ENCODE measurements around the gene DENND2A. TPM values are rescaled to one million over a fixed set of nuclear protein-coding genes. Genes with fewer than 3 reads are reported as not detected.

The DENND2A gene
- total RNA-seq, 2 donors from 2014 or later: 9.2 to 10.5 TPM

GRCh38 chr7:140654109-140654387 is 13.4 kb upstream of the DENND2A start:
- H3K27me3 ChIP-seq: no peaks in the 10 kb centered on the region
- H3K36me3 ChIP-seq: no peaks in the 10 kb centered on the region
- no peak for TF ChIP-seq CTCF (IDR thresholded peaks at IDR 0.05)
- no peaks in the 10 kb centered on the region for H3K9me3 ChIP-seq
- H3K27ac ChIP-seq: no peak overlapping the region
- DNase-seq (ENCODE audit: low spot score): no peak
- H3K4me3 ChIP-seq: no peak overlapping the region
- H3K4me1 ChIP-seq: peaks cover 0 to 21% of the 10 kb centered on the region in 2 donors

GRCh38 chr7:140653319-140654108 is 12.9 kb upstream of the DENND2A start:
- no peak for DNase-seq (ENCODE audit: low spot score)
- H3K4me1 ChIP-seq: peaks cover 0 to 21% of the 10 kb centered on the region in 2 donors
- no peaks in the 10 kb centered on the region for H3K27me3 ChIP-seq
- TF ChIP-seq CTCF (IDR thresholded peaks at IDR 0.05): peak; percentile 82 to 95
- H3K27ac ChIP-seq: no peak overlapping the region
- no peaks in the 10 kb centered on the region for H3K9me3 ChIP-seq
- H3K4me3 ChIP-seq: no peak overlapping the region
- H3K36me3 ChIP-seq: no peaks in the 10 kb centered on the region

GRCh38 chr7:140650367-140650766 is 9.8 kb upstream of the DENND2A start:
- H3K4me1 ChIP-seq: peaks cover 0 to 4% of the 10 kb centered on the region in 2 donors
- H3K36me3 ChIP-seq: no peaks in the 10 kb centered on the region
- H3K9me3 ChIP-seq: no peaks in the 10 kb centered on the region
- no peak for TF ChIP-seq CTCF (IDR thresholded peaks at IDR 0.05)
- H3K4me3 ChIP-seq: no peak overlapping the region
- DNase-seq (ENCODE audit: low spot score): no peak
- H3K27me3 ChIP-seq: no peaks in the 10 kb centered on the region
- no peak overlapping the region for H3K27ac ChIP-seq

- no peak for DNase-seq (ENCODE audit: low spot score)
- Histone ChIP-seq H3K4me3 (no peak overlapping the region), H3K9me3 (no peaks in the 10 kb centered on the region), H3K27ac (no peak overlapping the region), H3K4me1 (peaks cover 0 to 4% of the 10 kb centered on the region in 2 donors), H3K36me3 (no peaks in the 10 kb centered on the region), H3K27me3 (no peaks in the 10 kb centered on the region)
- TF ChIP-seq CTCF (IDR thresholded peaks at IDR 0.05): no peak
Measured at GRCh38 chr7:140649556-140650205, 9.1 kb upstream of the DENND2A start.

- no peak for DNase-seq (ENCODE audit: low spot score)
- Histone ChIP-seq H3K27me3 (no peaks in the 10 kb centered on the region), H3K4me1 (no peaks in the 10 kb centered on the region), H3K9me3 (no peaks in the 10 kb centered on the region), H3K27ac (no peak overlapping the region), H3K4me3 (no peak overlapping the region), H3K36me3 (no peaks in the 10 kb centered on the region)
- peak; percentile 33 to 69 for TF ChIP-seq CTCF (IDR thresholded peaks at IDR 0.05)
Measured at GRCh38 chr7:140646931-140647647, 6.5 kb upstream of the DENND2A start.

All from right atrium auricular region (tissue), 2 donors.